GM19372 (cell line): ENCODE results near the gene DDRGK1.
"Not testable (repeated sequence)": the region's sequence is repeated elsewhere in the genome, so short reads cannot be mapped to it uniquely, and the experiment has no call there.

Experiments
- ATAC-seq: cut with Tn5 transposase; IDR thresholded peaks from one replicate; pipeline ENCODE4 v1.9.1; 2021; ENCODE audit warnings: mild to moderate bottlenecking, low read depth, moderate library complexity; ENCODE audit not compliant: unreplicated experiment

The DDRGK1 gene

DNA sequence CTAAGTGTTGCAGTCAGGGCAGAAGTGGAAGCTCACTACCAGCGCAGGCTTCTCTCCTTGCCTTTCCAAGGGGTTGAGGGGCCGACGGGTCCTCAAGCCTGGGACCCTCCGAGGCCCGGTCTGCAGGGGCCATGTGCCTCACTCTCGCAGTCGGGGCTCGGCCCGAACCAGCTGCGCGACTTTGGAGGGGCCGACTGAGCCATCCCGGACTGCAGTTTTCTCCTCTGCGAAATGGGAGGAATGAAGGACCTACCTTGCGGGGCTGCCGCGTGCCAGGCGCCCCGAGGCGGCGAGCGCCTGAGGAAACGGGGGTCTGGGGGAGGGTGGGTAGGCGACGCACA lies 36.8 kb downstream of the DDRGK1 start:
- no peak for ATAC-seq

DNA sequence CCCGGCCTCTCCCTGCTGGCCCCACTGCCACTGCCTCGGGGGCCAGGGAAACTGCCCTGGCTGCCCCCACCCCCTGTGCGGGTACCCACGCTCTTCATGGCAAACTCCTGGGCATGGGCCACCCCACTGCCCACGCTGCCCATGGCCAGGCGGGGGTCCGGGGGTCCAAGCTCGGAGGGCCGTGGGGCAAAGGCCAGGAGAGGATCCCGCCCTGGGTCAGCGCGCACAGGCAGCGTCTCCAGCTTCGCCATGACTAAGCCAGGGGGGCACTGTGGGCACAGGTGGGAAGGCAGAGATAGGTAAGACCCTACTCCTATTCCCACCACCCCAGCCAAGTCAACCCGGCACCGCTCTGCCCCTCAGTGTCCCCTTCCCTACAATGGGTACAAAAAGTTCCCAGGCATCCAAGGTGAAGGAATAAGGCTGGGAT lies 37.6 kb downstream of the DDRGK1 start:
- ATAC-seq, result no peak

DNA sequence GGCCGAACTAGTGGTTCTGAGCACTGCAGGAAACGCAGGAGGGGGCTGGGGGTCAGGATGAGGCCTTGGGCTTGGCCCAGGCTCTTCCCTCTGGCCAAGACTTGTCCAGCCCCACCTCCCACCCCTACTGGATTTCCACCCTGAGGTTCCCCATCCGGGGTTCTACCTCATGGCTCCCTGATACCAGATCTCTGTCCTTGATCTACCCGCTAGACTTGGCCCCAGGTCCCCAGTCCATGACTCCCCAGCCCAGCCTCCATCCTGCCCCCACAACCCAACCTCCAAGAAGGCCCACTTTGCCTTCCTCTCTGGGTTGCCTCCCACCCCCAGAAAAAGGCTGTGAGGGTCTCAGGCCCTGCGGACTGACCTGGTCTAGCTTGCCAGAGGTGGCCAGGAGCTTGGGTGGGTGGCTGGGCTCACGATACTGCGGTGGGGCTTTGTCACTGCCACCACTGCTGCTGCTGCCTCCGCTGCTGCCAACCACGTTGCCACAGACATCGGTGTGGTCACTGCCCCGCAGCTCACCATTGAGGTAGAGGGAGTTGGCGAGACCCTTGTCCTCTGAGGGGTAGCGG lies 38.1 kb downstream of the DDRGK1 start:
- no peak for ATAC-seq

DNA sequence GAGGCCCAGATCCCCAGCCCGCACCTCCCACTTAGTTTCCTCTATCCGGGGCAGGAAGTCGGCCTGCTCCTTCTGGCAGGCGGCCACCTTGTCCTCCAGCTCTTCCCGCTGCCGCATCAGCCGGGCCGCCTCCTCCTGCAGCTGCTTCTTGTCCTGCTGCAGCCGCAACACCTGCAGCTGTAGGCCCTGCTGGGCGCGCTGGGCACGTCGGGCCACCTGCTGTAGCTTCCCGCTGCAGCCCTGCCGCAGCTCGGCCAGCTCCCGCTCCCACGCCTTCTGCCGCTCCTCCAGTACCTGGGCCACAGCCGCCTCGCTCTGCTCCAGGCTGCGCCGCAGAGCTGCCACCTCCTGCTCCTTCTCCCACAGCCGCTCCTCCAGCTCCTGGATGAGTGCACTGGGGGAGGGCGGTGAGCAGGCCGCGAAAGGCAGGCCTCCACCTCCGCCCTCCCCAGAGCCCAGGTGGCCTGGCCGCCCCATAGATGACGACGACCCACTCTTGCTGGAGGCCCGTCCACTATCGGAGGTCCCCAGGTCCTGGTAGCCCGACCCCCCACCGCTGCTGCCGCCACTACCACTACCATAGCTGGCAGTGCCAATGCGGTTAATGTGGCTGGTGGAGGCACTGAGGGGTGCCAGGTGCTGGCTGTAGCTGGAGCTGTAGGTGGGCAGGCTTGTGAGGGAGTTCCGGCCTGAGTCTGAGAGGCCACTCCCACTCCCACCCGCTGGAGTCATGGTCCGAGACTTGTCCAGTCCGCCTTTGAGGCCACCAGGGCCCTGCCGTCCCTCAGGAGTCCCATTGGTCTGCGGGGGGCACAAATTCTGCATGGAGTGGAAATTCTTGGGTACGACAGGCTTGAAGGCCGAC lies 38.8 kb downstream of the DDRGK1 start:
- ATAC-seq, result no peak

DNA sequence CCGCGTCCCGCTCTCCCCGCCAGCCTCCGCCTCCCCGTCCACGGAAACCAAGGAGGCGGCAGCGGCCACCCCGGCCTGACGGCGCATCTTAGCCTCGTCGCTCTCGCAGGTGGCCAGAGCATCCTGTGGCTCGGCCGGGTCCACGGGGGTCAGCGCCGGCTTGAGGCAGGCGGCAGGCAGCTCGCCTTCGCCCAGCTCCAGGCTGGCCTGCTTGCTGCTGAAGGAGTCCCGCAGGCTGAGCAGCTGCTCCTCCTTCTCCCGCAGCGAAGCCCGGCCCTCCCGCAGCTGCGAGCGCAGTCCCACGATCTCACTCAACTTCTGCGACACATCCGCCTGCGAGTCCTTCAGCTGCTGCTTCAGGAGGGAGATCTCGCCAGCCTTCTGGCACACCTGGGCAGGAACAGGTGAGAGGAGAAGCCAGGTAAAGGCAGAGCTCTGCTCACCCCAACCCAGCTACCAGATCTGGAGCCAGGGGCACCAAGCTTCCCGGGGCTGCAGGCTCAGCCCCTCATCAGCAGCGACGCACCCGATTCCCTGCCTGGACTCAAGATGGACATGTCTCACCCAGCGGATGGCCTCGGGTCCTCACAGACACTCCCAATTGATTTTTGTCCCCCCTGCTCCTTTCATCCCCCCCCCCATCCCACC lies 39.6 kb downstream of the DDRGK1 start:
- ATAC-seq, result no peak

DNA sequence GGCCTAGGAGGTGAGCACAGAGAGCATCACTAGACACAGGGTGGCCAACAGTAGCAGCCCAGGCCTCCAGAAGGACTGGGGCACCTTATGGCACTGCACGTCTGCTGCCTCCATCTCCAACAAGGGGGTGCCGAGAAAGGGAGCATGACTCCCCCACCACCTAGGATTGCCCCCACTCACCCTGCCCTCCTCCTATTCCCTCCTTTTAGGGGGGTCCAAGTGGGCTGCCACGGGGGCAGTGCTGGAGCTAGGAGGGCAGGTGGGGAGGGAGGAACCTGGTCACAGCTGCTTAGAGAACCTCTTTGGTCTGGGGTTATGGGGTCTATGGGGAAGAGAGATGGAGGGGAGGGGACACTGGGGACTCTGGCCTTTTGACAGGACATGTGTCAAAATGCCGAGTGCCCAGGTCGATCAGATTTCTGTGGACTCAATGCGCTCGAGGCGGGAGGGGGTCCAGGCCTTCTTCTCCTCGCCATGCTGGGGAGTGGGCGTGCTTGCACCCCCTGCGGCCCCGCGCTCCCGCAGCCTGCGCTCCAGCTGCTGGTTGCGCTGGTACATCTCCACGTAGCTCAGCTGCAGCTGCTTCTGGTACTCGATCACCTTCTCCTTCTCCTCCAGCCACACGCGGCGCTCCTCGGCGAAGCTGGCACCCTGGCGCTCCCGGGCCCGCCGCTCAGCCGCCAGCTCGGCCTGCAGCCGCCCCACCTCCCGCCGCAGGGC lies 40.3 kb downstream of the DDRGK1 start:
- no peak for ATAC-seq

DNA sequence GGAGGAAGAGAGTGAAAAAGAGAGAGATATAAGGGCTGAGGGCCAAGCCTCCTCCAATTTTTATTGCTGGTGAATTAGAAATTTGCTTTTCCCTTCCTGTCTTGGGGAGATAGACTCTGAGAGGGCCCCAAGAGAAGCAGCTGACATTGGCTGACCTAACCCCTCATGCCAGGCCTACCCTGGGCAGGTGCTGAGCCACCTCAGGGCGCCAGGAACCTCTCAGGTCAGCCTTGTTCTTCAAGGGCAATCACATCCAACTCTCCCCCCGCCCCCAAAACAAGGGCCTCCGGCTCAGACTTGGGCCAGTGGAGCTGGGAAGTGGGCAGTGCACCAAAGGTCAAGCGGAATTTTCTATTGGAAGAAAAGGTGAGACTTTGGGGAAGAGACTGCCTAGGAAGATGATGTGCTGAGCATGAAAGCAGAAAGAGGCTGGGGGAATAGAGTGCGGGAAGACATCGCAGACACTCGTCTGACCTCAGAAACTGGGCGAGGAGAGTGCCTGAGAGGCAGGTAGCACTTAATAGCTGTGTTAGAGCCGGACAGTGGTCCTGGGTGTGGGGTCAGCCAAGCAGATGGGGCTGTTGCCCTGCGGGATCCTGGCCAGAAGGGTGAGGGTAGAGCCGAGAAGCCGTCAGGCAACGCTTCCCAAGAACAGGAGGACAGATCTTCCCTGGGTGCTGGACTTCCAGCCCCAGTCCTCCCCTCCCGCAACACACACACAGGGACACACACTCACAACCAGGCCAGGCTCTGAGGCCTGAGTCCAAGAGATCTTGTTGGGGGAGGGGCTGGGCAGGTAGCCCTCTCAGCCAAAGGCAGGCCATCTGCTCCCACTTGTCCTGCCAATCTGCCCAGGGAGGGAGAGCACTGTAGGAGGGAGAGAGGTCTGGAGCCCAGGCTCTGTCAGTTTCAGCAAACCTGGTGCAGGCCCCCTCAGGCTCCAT lies 41.1 kb downstream of the DDRGK1 start:
- ATAC-seq, result no peak

DNA sequence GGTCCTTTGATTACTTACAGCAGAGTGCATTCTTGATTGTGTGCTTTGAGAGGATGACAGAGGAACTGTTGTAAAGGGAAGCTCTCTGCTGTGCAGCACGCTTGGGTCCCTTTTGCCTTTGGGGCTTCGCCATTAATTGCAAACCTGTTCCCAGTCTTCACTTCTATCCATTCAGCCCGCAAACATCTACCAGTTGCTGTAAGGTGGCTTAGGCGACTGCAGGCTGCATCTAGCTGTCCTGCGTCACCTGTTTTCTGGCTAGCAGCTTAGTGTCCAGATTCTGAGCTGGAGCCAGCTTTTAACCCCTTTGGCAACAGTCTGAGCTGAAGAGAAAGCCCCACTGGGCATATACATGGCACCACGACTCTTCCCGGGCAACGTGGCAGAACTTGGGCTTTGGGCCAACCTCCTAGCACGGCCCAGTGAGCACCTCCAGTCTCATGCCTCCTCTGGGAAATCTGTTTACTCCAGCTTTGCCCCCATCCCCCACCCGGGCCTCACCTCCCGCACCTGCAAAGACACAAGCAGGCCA lies 42.3 kb downstream of the DDRGK1 start:
- no peak for ATAC-seq

DNA sequence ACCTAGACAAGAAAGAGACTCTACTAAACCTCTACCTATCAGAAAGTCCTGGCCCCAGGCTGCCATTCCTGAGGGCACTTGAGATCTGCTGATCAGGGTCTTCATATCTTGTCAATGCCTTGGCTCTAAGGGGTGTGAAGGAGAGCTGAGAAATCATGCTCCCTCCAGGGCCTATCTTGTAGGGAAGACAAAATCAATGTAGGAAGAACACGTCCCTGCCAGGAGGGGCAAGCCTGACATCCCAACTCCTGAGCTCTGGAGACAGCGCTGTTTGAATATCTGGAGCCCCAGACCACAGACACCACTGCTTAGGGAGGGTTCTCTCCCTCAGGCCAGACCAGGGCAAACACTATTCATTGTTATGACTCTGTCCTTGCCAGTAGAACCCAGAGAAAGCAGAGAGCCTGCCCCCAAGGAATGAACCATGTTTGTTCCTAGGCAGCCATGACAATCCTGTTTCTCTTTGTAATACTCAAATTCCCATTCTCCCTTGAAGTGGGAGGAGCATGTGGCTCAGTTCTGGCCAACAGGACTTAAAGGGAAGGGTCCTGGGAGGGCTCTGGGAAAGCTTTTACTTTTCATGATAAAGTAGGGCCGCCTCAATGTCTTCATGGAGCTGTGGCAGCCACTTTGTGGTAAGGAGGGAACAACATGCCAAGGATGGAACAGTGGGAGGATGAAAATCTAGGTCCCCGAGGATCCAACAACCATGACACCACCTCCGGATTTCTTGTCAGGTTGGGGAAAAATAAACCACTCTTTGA lies 43.0 kb downstream of the DDRGK1 start:
- ATAC-seq, result no peak

DNA sequence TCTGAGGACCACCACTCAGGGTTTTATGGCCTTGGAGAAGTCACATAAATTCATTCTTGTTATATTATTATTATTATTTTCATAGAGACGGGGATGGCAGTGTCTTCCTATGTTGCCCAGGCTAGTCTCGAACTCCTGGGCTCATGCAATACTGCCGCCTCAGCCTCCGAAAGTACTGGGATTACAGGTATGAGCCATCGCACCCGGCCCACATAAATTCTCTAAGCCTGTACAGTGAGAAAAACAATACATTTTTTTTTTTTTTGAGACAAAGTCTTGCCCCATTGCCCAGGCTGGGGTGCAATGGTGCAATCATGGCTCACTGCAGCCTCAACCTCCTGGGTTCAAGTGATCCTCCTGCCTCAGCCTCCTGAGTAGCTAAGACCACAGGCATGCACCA lies 44.1 kb downstream of the DDRGK1 start:
- no peak for ATAC-seq

DNA sequence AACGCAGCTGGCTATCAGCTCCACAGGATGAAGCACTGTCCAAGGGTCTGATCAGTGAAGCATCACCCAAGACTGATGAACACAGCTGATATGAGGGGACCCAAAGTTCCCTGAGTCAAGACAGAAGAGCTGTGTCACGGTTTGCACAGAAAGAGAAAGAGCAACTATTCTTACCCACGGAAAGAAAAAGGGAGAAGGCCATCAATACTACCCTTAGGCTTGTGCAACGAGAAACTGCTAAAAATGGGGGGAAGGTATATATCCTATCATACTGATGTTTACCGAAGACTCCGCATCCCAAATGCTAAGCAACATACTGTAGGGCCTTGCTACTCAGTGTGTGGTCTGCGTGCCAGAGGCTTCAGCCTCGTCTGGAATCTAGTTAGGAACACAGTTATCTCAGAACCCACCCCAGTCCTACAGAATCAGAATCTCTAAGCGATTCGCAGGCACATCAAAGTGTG lies 45.5 kb downstream of the DDRGK1 start:
- ATAC-seq, result no peak

DNA sequence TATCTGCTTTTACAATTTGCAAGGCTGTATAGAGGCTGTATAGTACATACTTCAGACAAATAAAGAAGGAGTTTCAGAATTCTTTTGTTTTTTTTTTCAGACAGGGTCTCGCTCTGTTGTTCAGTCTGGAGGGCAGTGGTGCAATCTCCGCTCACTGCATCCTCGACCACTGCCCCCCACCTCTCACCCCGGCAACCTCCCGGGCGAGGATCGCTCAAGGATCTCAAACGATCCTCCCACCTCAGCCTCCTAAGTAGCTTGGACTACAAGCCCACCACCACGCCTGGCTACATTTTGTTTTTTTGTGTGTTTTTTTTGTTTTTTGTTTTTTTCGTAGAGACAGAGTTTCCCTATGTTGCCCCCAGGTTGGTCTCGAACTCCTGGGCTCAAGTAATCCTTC lies 46.7 kb downstream of the DDRGK1 start:
- no peak for ATAC-seq

DNA sequence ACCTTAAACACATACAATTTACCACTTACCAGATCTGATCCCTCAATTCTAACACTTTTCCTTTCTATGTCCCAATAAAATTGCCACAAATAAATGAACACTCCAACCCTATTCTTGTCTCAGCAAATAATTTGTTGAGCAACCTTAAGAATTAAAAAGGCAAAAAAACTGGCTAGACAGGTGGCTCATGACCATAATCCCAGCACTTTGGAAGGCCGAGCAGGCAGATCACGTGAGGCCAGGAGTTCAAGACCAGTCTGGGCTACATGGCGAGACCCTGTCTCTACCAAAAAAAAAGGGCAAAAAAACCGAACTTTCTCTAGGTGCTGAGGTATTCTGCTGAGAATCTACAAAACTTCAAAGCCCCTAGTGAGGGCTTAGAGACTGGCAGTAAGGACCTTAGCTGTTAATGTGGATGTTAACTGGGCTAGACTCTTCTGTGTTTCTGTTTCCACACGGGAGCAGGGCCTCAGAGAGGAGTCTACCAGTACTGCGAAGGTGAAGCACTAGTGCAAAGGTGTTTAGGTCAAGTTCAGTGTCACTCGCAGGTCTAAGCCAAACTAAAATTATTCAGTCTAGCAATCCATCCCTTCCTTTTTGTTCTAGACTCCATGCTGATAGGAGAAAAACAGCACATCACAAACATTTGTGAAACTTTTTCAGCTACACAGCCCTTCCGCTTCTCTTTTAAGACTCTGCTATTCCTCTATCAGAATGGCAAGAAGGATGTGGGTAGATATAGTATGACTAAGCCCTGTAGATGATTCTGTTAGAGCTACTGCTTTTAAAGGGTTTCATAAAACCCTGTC lies 47.5 kb downstream of the DDRGK1 start:
- ATAC-seq, result peak; percentile 44

DNA sequence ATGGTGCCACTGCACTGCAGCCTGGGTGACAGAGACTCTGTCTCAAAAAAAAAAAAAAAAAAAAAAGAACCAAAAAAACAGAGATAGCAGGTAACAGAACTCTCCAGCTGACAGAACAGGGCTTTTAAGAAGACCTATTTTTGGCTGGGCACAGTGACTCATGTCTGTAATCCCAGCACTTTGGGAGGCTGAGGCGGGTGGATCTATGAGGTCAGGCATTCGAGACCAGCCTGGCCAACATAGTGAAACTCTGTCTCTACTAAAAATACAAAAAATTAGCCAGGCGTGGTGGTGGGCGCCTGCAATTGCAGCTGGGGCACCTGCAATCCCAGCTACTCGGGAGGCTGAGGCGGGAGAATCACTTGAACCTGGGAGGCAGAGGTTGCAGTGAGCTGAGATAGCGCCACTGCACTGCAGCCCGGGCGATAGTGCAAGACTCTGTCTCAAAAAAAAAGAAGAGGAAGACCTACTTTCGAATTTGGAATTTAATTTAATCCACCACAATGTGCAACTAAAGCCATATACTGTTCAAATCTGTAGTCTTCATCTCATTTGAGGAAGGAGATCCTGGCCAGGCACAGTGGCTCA lies 52.3 kb downstream of the DDRGK1 start:
- not testable (repeated sequence) for ATAC-seq

DNA sequence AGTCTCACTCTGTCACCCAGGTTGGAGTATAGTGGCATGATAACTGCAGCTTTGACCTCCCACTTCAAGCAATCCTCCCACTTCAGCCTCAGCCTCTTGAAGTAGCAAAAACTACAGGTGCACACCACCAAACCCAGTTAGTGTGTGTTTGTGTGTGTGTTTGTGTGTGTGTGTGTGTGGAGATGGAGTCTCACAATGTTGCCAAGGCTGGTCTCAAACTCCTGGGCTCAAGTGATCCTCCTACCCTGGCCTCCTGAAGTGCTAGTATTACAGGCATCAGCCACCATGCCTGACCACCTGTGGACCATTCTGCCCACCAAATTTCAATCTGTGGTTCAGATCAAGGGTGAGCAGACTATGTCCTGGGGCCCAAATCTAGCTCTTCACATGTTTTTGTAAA lies 53.6 kb downstream of the DDRGK1 start:
- ATAC-seq, result no peak

DNA sequence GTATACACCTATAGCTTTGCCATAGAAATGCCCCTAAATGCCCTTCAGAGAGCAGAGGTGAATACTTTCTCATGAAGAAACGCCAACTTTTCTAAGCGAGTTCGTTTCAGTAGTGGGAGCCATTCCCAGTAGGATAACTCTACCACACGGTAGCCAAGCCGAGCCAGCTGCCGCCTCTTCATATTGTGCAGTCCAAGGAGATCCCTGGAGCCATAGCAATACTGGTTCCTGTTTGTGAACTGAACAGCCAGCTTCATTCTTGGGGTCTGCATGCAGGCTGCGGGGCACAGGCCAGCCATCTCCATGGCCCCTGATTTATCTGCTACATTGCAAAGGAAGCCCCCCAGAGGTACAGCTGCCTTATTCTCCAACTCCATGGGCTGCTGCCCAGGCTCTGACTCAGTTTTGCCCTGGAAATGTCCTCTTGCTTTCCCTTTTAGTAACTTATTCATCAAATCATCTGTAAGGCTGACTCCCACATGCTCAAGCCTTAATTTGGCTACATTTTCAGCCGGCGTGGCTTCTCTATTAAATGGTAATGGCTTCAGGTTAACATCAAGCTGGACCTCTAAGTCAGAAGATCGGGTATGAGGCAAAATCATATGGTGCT lies 57.6 kb downstream of the DDRGK1 start:
- ATAC-seq, result no peak

DNA sequence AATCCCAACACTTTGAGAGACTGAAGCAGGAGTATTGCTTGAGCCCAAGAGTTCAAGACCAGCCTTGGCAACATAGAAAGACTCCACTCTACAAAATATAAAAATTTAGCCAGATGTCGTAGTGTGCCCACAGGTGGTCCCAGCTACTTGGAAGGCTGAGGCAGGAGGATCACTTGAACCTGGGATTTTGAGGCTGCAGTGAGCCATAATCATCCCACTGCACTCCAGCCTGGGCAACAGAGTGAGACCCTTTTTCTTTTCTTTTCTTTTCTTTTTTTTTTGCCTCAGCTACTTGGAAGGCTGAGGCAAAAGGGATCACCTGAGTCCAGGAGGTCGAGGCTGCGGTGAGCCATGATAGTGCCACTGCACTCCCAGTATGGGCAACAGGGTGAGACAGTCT lies 62.7 kb downstream of the DDRGK1 start:
- no peak for ATAC-seq
